Heart right ventricle (tissue), 16 donors: ENCODE data around the gene RGS6. TPM values are rescaled to one million over a fixed set of nuclear protein-coding genes. Genes with fewer than 3 reads are reported as not detected.

Source experiments
- ATAC-seq, 8 donors: fragments of 200-7000 bp; cut with Tn5 transposase; one replicate each; pipeline ENCODE4 v1.9.1; 2020; ENCODE audit warnings: mild to moderate bottlenecking in 8 of 8, moderate library complexity in 8 of 8, moderate number of reproducible peaks in 1 of 8
- DNase-seq, 2 donors: peaks; one replicate each; pipeline ENCODE4 v3.0.0-alpha.2; 2020
- H3K27ac ChIP-seq, 10 donors: fragments of 200-600 bp; sonication (generic) in 2 of 10; one replicate each; pipeline versions ENCODE4 v1.5.0 to v1.8.0; 2020 to 2022; ENCODE audit warnings: mild to moderate bottlenecking in 3 of 10
- H3K27me3 ChIP-seq, 7 donors: fragments of 200-600 bp; one replicate each; pipeline ENCODE4 v1.8.0; 2021 to 2022; ENCODE audit warnings: mild to moderate bottlenecking in 2 of 7
- H3K36me3 ChIP-seq, 9 donors: fragments of 200-600 bp; sonication (generic) in 1 of 9; one replicate each; pipeline versions ENCODE4 v1.5.0 to v1.8.0; 2020 to 2022; ENCODE audit warnings: mild to moderate bottlenecking in 2 of 9
- H3K4me1 ChIP-seq, 9 donors: fragments of 200-600 bp; sonication (generic) in 1 of 9; one replicate each; pipeline versions ENCODE4 v1.5.0 to v1.8.0; 2020 to 2022; ENCODE audit warnings: mild to moderate bottlenecking in 4 of 9
- H3K4me3 ChIP-seq, 10 donors: fragments of 200-600 bp; sonication (generic) in 2 of 10; one replicate each; pipeline versions ENCODE4 v1.5.0 to v1.8.0; 2020 to 2022; ENCODE audit warnings: mild to moderate bottlenecking in 7 of 10, moderate library complexity in 2 of 10
- H3K9me3 ChIP-seq, 11 donors: fragments of 200-600 bp in 10 of 11; sonication (generic) in 2 of 11; one replicate each; pipeline versions ENCODE4 v1.5.0 to v1.8.0; 2013 to 2022; ENCODE audit warnings: mild to moderate bottlenecking in 2 of 11, control low read depth in 1 of 11, moderate library complexity in 1 of 11
- CTCF ChIP-seq, 9 donors: fragments of 200-600 bp; sonication (generic) in 2 of 9; IDR thresholded peaks; one replicate each; pipeline versions ENCODE4 v1.5.0 to v1.8.0; 2021 to 2022; ENCODE audit warnings: antibody characterized with exemption in 9 of 9, mild to moderate bottlenecking in 5 of 9, moderate library complexity in 1 of 9
- WGBS, 2 donors: extraction: QIAGEN DNeasy Blood & Tissue Kit; methylation state at CpG; one replicate each; pipeline ENCODE4 v1.1.7; 2013; ENCODE audit warnings: inconsistent platforms in 1 of 2; 5-methylcytosine and 5-hydroxymethylcytosine counted together
- intact Hi-C, 10 donors: fragments of 100-400 bp; cut with DNase I; formaldehyde crosslinking; loops; one replicate each; pipeline versions ENCODE4 v1.11.1 to v1.14.2; 2022
- polyA plus RNA-seq, 2 donors: library from polyadenylated mRNA; stranded (reverse); fragments of 200-250 nt; gene quantifications; one replicate each; pipeline ENCODE4 v1.2.3, GENCODE V29; 2013
- total RNA-seq, 10 donors: library from RNA; stranded (reverse); fragmentation: NEBNext Ultra II Directional in 3 of 10; extraction: Animal tissue kit (Norgen Biotek cat#: 25700) in 3 of 10; gene quantifications; one replicate each; pipeline versions ENCODE4 v1.2.1 to v1.2.4, GENCODE V29; 2021 to 2023
- donor health status: Arrhythmogenic right ventricular cardiomyopathy.
- donor health status: ischemic (EF 13 %, LVEDD 7.1; RV severe dilation, severe dysfunction).
- donor health status: healthy with polysubstance abuse.
- donor health status: DM: no; HTN: yes; CAD: no.
- donor health status: DM: no; HTN: no; CAD: no.
- donor health status: ischemic (EF 25% LVEDD 6.9; RV normal size, moderate dysfunction).
- donor health status: ischemic (EF 25% LVEDD 5.7; RV mildly dilated, moderate dysfunction).
- donor health status: healthy.
- donor health status: DM: yes; HTN: yes; CAD: no.
- donor health status: Ischemic cardiomyopathy.
- donor health status: ischemic (EF 35%, LVEDD 5.7; RV mildly dilated, moderate dysfunction).
- donor health status: nonischemic (EF 11% LVEDD 7.7; RV severe dilation, severe dysfunction).
- donor health status: DM: yes; HTN: yes; CAD: no.
- donor health status: PGD.
- donor health status: ischemic (EF 29% LVEDD 5.4; RV normal size, mild dysfunction).
- donor health status: nonischemic (EF 23%, LVEDD 6.1; RV moderate dilation, normal function).

RGS6 gene
- total and polyA plus RNA-seq, 12 donors: 1.2 to 31.9 (median 19.0) TPM

- Histone ChIP-seq H3K4me3 (no peak overlapping the region), H3K4me1 (no peaks in the 10 kb centered on the region), H3K9me3 (peaks cover 0 to 20% (median 4%) of the 10 kb centered on the region in 11 donors), H3K27me3 (peaks cover 0 to 6% (median 0%) of the 10 kb centered on the region in 7 donors), H3K27ac (no peak overlapping the region), H3K36me3 (no peaks in the 10 kb centered on the region)
- TF ChIP-seq CTCF (IDR thresholded peaks at IDR 0.05): no peak
- no peak for ATAC-seq
- DNase-seq: no peak
- 89 to 96% methylated on average over 1 of the region's 1 CpG for WGBS, 2 donors
- intact Hi-C loops: no loop called here
Measured at GRCh38 chr14:71890541-71890940, 41.7 kb upstream of the RGS6 start.

GRCh38 chr14:71891185-71891584 lies 41.0 kb upstream of the RGS6 start:
- ATAC-seq (no peak), DNase-seq (no peak)
- Histone ChIP-seq H3K9me3 (peaks cover 0 to 20% (median 4%) of the 10 kb centered on the region in 11 donors), H3K27ac (no peak overlapping the region), H3K4me3 (no peak overlapping the region), H3K36me3 (no peaks in the 10 kb centered on the region), H3K27me3 (peaks cover 0 to 10% (median 0%) of the 10 kb centered on the region in 7 donors), H3K4me1 (no peaks in the 10 kb centered on the region)
- intact Hi-C loops: no loop called here
- WGBS, 2 donors: 83 to 84% methylated on average over 6 of the region's 6 CpGs
- TF ChIP-seq CTCF (IDR thresholded peaks at IDR 0.05): no peak

DNA sequence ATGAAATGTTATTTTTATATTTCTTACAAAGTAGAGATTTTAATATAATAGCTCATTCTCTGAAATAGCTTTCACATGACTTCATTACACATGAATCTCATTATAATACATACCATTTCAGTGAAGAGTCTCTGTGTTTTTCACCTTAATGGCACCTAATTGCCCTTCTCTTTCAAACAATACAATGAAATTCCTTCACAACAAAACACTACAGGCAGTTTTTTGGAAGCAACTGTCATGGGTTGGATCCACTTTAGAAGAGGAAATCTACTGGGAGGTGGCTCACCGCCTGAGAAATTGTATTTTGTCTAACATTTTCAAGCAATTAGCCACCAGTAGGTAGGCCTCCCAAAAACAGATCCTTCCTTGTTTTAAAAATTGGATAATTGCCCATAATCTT lies 40.3 kb upstream of the RGS6 start:
- H3K27ac ChIP-seq: no peak overlapping the region
- peaks cover 0 to 14% (median 4%) of the 10 kb centered on the region in 11 donors for H3K9me3 ChIP-seq
- intact Hi-C loops: no loop called here
- ATAC-seq: no peak
- H3K27me3 ChIP-seq: peaks cover 0 to 10% (median 0%) of the 10 kb centered on the region in 7 donors
- no peaks in the 10 kb centered on the region for H3K36me3 ChIP-seq
- DNase-seq: no peak
- TF ChIP-seq CTCF (IDR thresholded peaks at IDR 0.05): no peak
- 65 to 73% methylated on average over 1 of the region's 1 CpG for WGBS, 2 donors
- no peaks in the 10 kb centered on the region for H3K4me1 ChIP-seq
- H3K4me3 ChIP-seq: no peak overlapping the region

DNA sequence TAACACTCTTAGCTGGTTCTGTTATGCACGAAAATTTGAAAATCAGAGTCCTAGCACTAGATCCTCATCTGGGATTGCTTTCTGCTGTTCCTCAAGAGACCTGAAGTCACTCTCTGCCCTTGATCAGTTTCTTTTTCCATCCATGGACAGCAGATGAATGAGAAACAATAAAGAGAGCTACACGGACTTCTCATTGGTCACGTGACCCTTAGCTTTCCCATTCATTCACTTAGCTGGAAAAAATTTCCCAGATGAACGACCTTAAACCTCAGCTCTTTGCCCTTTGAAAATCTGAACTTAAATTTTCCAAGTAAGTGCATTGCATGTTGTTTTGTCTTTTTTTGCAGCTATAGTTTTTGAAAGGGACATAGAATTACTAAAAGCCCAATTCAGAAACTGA lies 27.2 kb upstream of the RGS6 start:
- H3K27me3 ChIP-seq: peaks cover 0 to 4% (median 0%) of the 10 kb centered on the region in 7 donors
- no peak overlapping the region for H3K4me3 ChIP-seq

More for the DNA sequence above, 27.2 kb upstream of the RGS6 start:
- Histone ChIP-seq H3K9me3 (peaks cover 0 to 7% (median 3%) of the 10 kb centered on the region in 11 donors), H3K27ac (no peak overlapping the region), H3K4me1 (peaks cover 0 to 18% (median 6%) of the 10 kb centered on the region in 9 donors), H3K36me3 (no peaks in the 10 kb centered on the region)
- DNase-seq (no peak), ATAC-seq (peak in 1 of 8 donors; percentile 47)
- WGBS, 2 donors: 64 to 73% methylated on average over 4 of the region's 4 CpGs
- intact Hi-C loops: no loop called here
- TF ChIP-seq CTCF (IDR thresholded peaks at IDR 0.05): no peak
